Right cardiac atrium (tissue), 5 donors: Measurements from ENCODE around the gene CETN2. TPM values are rescaled to one million over a fixed set of nuclear protein-coding genes. Genes with fewer than 3 reads are reported as not detected.
"Not testable (repeated sequence)": the region's sequence is repeated elsewhere in the genome, so short reads cannot be mapped to it uniquely, and the experiment has no call there.

ENCODE experiments used
- ATAC-seq, 2 donors: fragments of 200-7000 bp; cut with Tn5 transposase; one replicate each; pipeline versions ENCODE4 v1.8.0 to v1.9.1; 2020; ENCODE audit warnings: moderate library complexity in 2 of 2, mild to moderate bottlenecking in 1 of 2
- DNase-seq, 3 donors: peaks; one replicate each; pipeline ENCODE4 v3.0.0-alpha.2; 2020
- H3K27ac ChIP-seq: one replicate; pipeline ENCODE4 v1.5.1; 2013; ENCODE audit warnings: mild to moderate bottlenecking, low read length, control low read depth, moderate library complexity
- H3K27me3 ChIP-seq: one replicate; pipeline ENCODE4 v1.6.1; 2013; ENCODE audit not compliant: control insufficient read depth, insufficient read depth
- H3K4me1 ChIP-seq: one replicate; pipeline ENCODE4 v1.6.1; 2013; ENCODE audit warnings: low read length; ENCODE audit not compliant: control insufficient read depth, insufficient read depth
- H3K4me3 ChIP-seq: one replicate; pipeline ENCODE4 v1.5.1; 2013; ENCODE audit warnings: low read length, control low read depth
- H3K9me3 ChIP-seq: one replicate; pipeline ENCODE4 v1.6.1; 2013; ENCODE audit warnings: low read length; ENCODE audit not compliant: control insufficient read depth
- WGBS: extraction: QIAGEN DNeasy Blood & Tissue Kit; methylation state at CpG from one replicate; pipeline ENCODE4 v1.1.7; 2013; 5-methylcytosine and 5-hydroxymethylcytosine counted together
- intact Hi-C, 4 donors: fragments of 100-400 bp; cut with DNase I; formaldehyde crosslinking; loops; one replicate each; pipeline versions ENCODE4 v1.11.0 to v1.14.0; 2022 to 2023
- polyA plus RNA-seq: library from polyadenylated mRNA; stranded (reverse); fragments of 200-250 nt; gene quantifications from one replicate; pipeline ENCODE4 v1.2.3, GENCODE V29; 2013
- total RNA-seq, 4 donors: library from RNA; stranded (reverse); fragmentation: NEBNext Ultra II Directional; extraction: Animal tissue kit (Norgen Biotek cat#: 25700); gene quantifications; one replicate each; pipeline ENCODE4 v1.2.1, GENCODE V29; 2021
- donor health status: healthy with polysubstance abuse.
- donor health status: DM: no; HTN: yes; CAD: no.
- donor health status: DM: no; HTN: no; CAD: no.
- donor health status: DM: no; HTN: yes; CAD: no; lungs with severe emphysema.
- donor health status: DM: yes; HTN: yes; CAD: no.

The CETN2 gene
- total and polyA plus RNA-seq, 5 donors, result 25.0 to 50.3 (median 29.2) TPM

- Histone ChIP-seq H3K27me3 (no peaks in the 10 kb centered on the region), H3K4me1 (no peaks in the 10 kb centered on the region), H3K27ac (no peak overlapping the region), H3K4me3 (no peak overlapping the region), H3K9me3 (no peaks in the 10 kb centered on the region)
- WGBS, result 54% methylated on average over 5 of the region's 5 CpGs
- ATAC-seq (no peak), DNase-seq (no peak)
- intact Hi-C loops, result loop anchor here in 1 of 4 donors (10.0 kb wide), 1 partner anchor 1058 kb away; no protein-coding TSS in a partner anchor
These were observed 17.4 kb downstream of the CETN2 start for GRCh38 chrX:152813206-152813605.

- intact Hi-C loops, result loop anchor here in 1 of 4 donors (10.0 kb wide), 1 partner anchor 1056 kb away; no protein-coding TSS in a partner anchor
- no peaks in the 10 kb centered on the region for H3K4me1 ChIP-seq
- H3K4me3 ChIP-seq, result no peak overlapping the region
- 42% methylated on average over 4 of the region's 4 CpGs for WGBS
- H3K27me3 ChIP-seq, result no peaks in the 10 kb centered on the region
- no peak for ATAC-seq
- no peak overlapping the region for H3K27ac ChIP-seq
- no peak for DNase-seq
- no peaks in the 10 kb centered on the region for H3K9me3 ChIP-seq
These were observed 20.2 kb downstream of the CETN2 start for GRCh38 chrX:152810403-152810802.

GRCh38 chrX:152806035-152806434 is 24.5 kb downstream of the CETN2 start:
- H3K4me3 ChIP-seq, result no peak overlapping the region
- WGBS, result 72% methylated on average over 4 of the region's 4 CpGs
- no peak for ATAC-seq

GRCh38 chrX:152798945-152799344 is 31.6 kb downstream of the CETN2 start:
- Histone ChIP-seq H3K4me3 (no peak overlapping the region), H3K9me3 (no peaks in the 10 kb centered on the region), H3K4me1 (no peaks in the 10 kb centered on the region), H3K27me3 (no peaks in the 10 kb centered on the region), H3K27ac (no peak overlapping the region)
- DNase-seq (no peak), ATAC-seq (no peak)
- WGBS, result 53% methylated on average over 1 of the region's 1 CpG
- intact Hi-C loops, result no loop called here

More at GRCh38 chrX:152806035-152806434, 24.5 kb downstream of the CETN2 start:
- H3K27me3 ChIP-seq, result no peaks in the 10 kb centered on the region
- DNase-seq, result no peak
- H3K27ac ChIP-seq, result no peak overlapping the region
- no peaks in the 10 kb centered on the region for H3K4me1 ChIP-seq
- no peaks in the 10 kb centered on the region for H3K9me3 ChIP-seq
- intact Hi-C loops, result no loop called here

GRCh38 chrX:152787062-152787461 is 43.5 kb downstream of the CETN2 start:
- H3K27me3 ChIP-seq, H3K4me3 ChIP-seq, ATAC-seq, H3K4me1 ChIP-seq, H3K9me3 ChIP-seq, intact Hi-C loops, H3K27ac ChIP-seq, DNase-seq: not testable (repeated sequence)
- WGBS, result no CpG with 5 or more reads among the region's 3 CpGs

Other genes starting within 250 kb of the CETN2 start
- gene GABRQ, start 192.9 kb downstream of the CETN2 start, total RNA-seq, result not detected
- not detected for gene GABRQ, start 192.9 kb downstream of the CETN2 start, polyA plus RNA-seq
- gene MAGEA3, start 132.0 kb downstream of the CETN2 start, total RNA-seq, result not detected
- not detected for gene MAGEA3, start 132.0 kb downstream of the CETN2 start, polyA plus RNA-seq
- not detected for gene CSAG2, start 121.5 kb downstream of the CETN2 start, total RNA-seq
- gene CSAG2, start 121.5 kb downstream of the CETN2 start, polyA plus RNA-seq, result not detected
- not detected for gene MAGEA2B, start 116.1 kb downstream of the CETN2 start, total RNA-seq
- gene MAGEA2B, start 116.1 kb downstream of the CETN2 start, polyA plus RNA-seq, result not detected
- gene CSAG1, start 97.0 kb downstream of the CETN2 start, total RNA-seq, result not detected
- gene CSAG1, start 97.0 kb downstream of the CETN2 start, polyA plus RNA-seq, result not detected
- not detected for gene MAGEA12, start 97.0 kb downstream of the CETN2 start, total RNA-seq
- gene MAGEA12, start 97.0 kb downstream of the CETN2 start, polyA plus RNA-seq, result not detected
- gene MAGEA2, start 76.9 kb downstream of the CETN2 start, total RNA-seq, result not detected
- not detected for gene MAGEA2, start 76.9 kb downstream of the CETN2 start, polyA plus RNA-seq
- not detected for gene CSAG3, start 71.5 kb downstream of the CETN2 start, total RNA-seq
- gene CSAG3, start 71.5 kb downstream of the CETN2 start, polyA plus RNA-seq, result not detected
- not detected for gene MAGEA6, start 61.1 kb downstream of the CETN2 start, total RNA-seq
- not detected for gene MAGEA6, start 61.1 kb downstream of the CETN2 start, polyA plus RNA-seq
- gene NSDHL, start 306 bp upstream of the CETN2 start, total RNA-seq, result 10 to 100 TPM; 24.9 to 31.5 (median 27.9) TPM
- 33.1 TPM for gene NSDHL, start 306 bp upstream of the CETN2 start, polyA plus RNA-seq
- 1 to 10 TPM; 1.4 to 2.4 (median 1.4) TPM for gene ZNF185, start 67.3 kb upstream of the CETN2 start, total RNA-seq
- gene ZNF185, start 67.3 kb upstream of the CETN2 start, polyA plus RNA-seq, result 0.86 TPM
- under 1 TPM in 1 of 4 donors, not detected in 3; 0.12 TPM for gene PNMA5, start 163.4 kb upstream of the CETN2 start, total RNA-seq
- not detected for gene PNMA5, start 163.4 kb upstream of the CETN2 start, polyA plus RNA-seq
- gene PNMA3, start 225.7 kb upstream of the CETN2 start, total RNA-seq, result 1 to 10 TPM in 3 of 4 donors, under 1 TPM in 1; 0.95 to 3.1 (median 3.0) TPM
- 3.2 TPM for gene PNMA3, start 225.7 kb upstream of the CETN2 start, polyA plus RNA-seq
- 1 to 10 TPM; 1.3 to 2.9 (median 2.3) TPM for gene PNMA6A, start 241.7 kb upstream of the CETN2 start, total RNA-seq
- gene PNMA6A, start 241.7 kb upstream of the CETN2 start, polyA plus RNA-seq, result 3.6 TPM